Astrocyte (in vitro differentiated cells and primary cell): Measurements from ENCODE around the gene RBP5. TPM values are rescaled to one million over a fixed set of nuclear protein-coding genes. Genes with fewer than 3 reads are reported as not detected.

Experiments
- DNase-seq: peaks from one replicate; pipeline ENCODE4 v3.0.0-alpha.2; 2010; ENCODE audit warnings: low read depth
- FAIRE-seq: peaks from 2 replicates; lab custom pipeline; 2011; peaks lifted over from hg19 to GRCh38; lab: Jason Lieb, UNC
- H2AFZ ChIP-seq: 2 replicates; pipeline ENCODE4 v1.6.0; 2012; ENCODE audit warnings: low read depth, low read length, inconsistent platforms
- H3K27ac ChIP-seq: 2 replicates; pipeline ENCODE4 v1.5.1; 2011; ENCODE audit warnings: low read depth, low read length, inconsistent platforms
- H3K27me3 ChIP-seq: 2 replicates; pipeline ENCODE4 v1.6.0; 2011; ENCODE audit warnings: low read length, inconsistent platforms; ENCODE audit not compliant: insufficient read depth
- H3K36me3 ChIP-seq: 2 replicates; pipeline ENCODE4 v1.5.1; 2011; ENCODE audit warnings: low read length, inconsistent platforms; ENCODE audit not compliant: insufficient read depth
- H3K4me1 ChIP-seq: 2 replicates; pipeline ENCODE4 v1.5.1; 2011; ENCODE audit warnings: low read length, inconsistent platforms; ENCODE audit not compliant: insufficient read depth
- H3K4me2 ChIP-seq: 2 replicates; pipeline ENCODE4 v1.6.0; 2012; ENCODE audit warnings: low read length, inconsistent platforms
- H3K4me3 ChIP-seq: 2 replicates; pipeline ENCODE4 v1.5.1; 2011; ENCODE audit warnings: low read depth, mild to moderate bottlenecking, low read length, inconsistent platforms; ENCODE audit not compliant: insufficient read depth
- H3K79me2 ChIP-seq: 2 replicates; pipeline ENCODE4 v1.6.0; 2012; ENCODE audit warnings: mild to moderate bottlenecking, low read length, inconsistent platforms; ENCODE audit not compliant: insufficient read depth
- H3K9ac ChIP-seq: 2 replicates; pipeline ENCODE4 v1.6.0; 2012; ENCODE audit warnings: mild to moderate bottlenecking, low read length, inconsistent platforms
- H3K9me3 ChIP-seq: 2 replicates; pipeline ENCODE4 v1.5.1; 2012; ENCODE audit warnings: low read depth, mild to moderate bottlenecking, low read length, inconsistent platforms; ENCODE audit not compliant: insufficient read depth
- H4K20me1 ChIP-seq: 2 replicates; pipeline ENCODE4 v1.6.0; 2012; ENCODE audit warnings: low read length, inconsistent platforms; ENCODE audit not compliant: insufficient read depth
- H3K27ac Mint-ChIP-seq: one replicate; pipeline ENCODE4 v1.8.0; 2021; ENCODE audit warnings: mild to moderate bottlenecking, mixed read lengths; ENCODE audit not compliant: unreplicated experiment
- H3K27me3 Mint-ChIP-seq: one replicate; pipeline ENCODE4 v1.8.0; 2021; ENCODE audit warnings: low read depth, mixed read lengths; ENCODE audit not compliant: unreplicated experiment
- H3K36me3 Mint-ChIP-seq: one replicate; pipeline ENCODE4 v1.8.0; 2021; ENCODE audit warnings: low read depth, mixed read lengths; ENCODE audit not compliant: unreplicated experiment
- H3K4me1 Mint-ChIP-seq: one replicate; pipeline ENCODE4 v1.8.0; 2021; ENCODE audit warnings: low read depth, mixed read lengths; ENCODE audit not compliant: unreplicated experiment
- H3K4me3 Mint-ChIP-seq: one replicate; pipeline ENCODE4 v1.8.0; 2021; ENCODE audit warnings: mild to moderate bottlenecking, moderate library complexity, mixed read lengths; ENCODE audit not compliant: unreplicated experiment
- H3K9me3 Mint-ChIP-seq: one replicate; pipeline ENCODE4 v1.8.0; 2021; ENCODE audit warnings: mild to moderate bottlenecking, mixed read lengths; ENCODE audit not compliant: unreplicated experiment
- EZH2 ChIP-seq: IDR thresholded peaks from 2 replicates; pipeline ENCODE4 v1.6.1; 2012; ENCODE audit warnings: mild to moderate bottlenecking, low read length, inconsistent platforms; ENCODE audit not compliant: insufficient read depth
- total RNA-seq: library from RNA; stranded (reverse); gene quantifications from 2 replicates; pipeline ENCODE4 v1.2.1, GENCODE V29; 2021
- TF ChIP-seq, protein P1 (sequence below): IDR thresholded peaks from 2 replicates; pipeline ENCODE4 v1.5.1; 2011; ENCODE audit warnings: low read depth, mild to moderate bottlenecking, inconsistent platforms, low read length, moderate library complexity; ENCODE audit not compliant: insufficient read depth

The RBP5 gene
- total RNA-seq, 1 donor from 2014 or later = not detected

DNA sequence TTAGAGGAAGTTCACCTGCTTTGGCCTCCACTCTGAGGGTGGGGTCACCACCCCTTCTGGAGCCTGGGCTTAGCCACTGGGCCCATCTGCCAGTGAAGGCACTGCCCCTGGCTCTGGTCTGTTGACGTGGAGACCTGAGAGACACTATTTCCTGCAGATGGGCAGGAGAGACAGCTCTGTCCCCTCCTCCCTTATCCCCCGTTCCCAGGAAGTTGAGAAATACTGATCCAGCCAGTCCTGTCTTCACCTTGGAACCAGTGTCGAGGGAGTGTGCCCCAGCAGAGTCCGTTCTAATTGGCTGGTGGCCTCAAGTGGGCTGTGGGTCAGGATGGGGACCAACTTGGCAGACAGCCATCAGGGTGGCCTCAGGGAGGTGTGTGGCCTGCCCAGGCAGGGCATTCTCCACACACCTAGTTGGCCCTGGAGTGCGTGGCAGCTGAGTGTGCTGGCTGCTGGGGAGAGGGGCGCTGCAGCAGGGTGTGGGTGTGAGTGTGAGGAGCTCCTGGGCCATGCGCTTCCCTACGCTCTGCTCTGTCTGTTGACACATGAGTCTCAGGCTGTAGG is 26.9 kb upstream of the RBP5 start:
- no peak for DNase-seq
- no peak overlapping the region for H3K27ac Mint-ChIP-seq

GRCh38 chr12:7154901-7155470 is 26.3 kb upstream of the RBP5 start:
- Histone ChIP-seq H3K9me3 (no peaks in the 10 kb centered on the region), H3K4me3 (no peak overlapping the region), H3K4me1 (no peaks in the 10 kb centered on the region), H3K4me2 (no peak overlapping the region), H3K27ac (no peak overlapping the region), H3K36me3 (no peaks in the 10 kb centered on the region), H3K27me3 (no peaks in the 10 kb centered on the region), H4K20me1 (no peaks in the 10 kb centered on the region), H3K9ac (no peak overlapping the region), H2AFZ (no peak overlapping the region), H3K79me2 (no peaks in the 10 kb centered on the region)
- no peak for TF ChIP-seq EZH2
- TF ChIP-seq, protein P1, sequence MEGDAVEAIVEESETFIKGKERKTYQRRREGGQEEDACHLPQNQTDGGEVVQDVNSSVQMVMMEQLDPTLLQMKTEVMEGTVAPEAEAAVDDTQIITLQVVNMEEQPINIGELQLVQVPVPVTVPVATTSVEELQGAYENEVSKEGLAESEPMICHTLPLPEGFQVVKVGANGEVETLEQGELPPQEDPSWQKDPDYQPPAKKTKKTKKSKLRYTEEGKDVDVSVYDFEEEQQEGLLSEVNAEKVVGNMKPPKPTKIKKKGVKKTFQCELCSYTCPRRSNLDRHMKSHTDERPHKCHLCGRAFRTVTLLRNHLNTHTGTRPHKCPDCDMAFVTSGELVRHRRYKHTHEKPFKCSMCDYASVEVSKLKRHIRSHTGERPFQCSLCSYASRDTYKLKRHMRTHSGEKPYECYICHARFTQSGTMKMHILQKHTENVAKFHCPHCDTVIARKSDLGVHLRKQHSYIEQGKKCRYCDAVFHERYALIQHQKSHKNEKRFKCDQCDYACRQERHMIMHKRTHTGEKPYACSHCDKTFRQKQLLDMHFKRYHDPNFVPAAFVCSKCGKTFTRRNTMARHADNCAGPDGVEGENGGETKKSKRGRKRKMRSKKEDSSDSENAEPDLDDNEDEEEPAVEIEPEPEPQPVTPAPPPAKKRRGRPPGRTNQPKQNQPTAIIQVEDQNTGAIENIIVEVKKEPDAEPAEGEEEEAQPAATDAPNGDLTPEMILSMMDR = no peak
- Mint-ChIP-seq H3K4me3 (no peak overlapping the region), H3K27ac (no peak overlapping the region), H3K9me3 (no peaks in the 10 kb centered on the region), H3K36me3 (peaks cover 30% of the 10 kb centered on the region), H3K27me3 (peaks cover 4% of the 10 kb centered on the region), H3K4me1 (no peaks in the 10 kb centered on the region)
- DNase-seq = no peak
- FAIRE-seq = peak; percentile 34

More for the DNA sequence above, 26.9 kb upstream of the RBP5 start:
- Histone ChIP-seq H3K9ac (no peak overlapping the region), H3K36me3 (no peaks in the 10 kb centered on the region), H3K4me3 (no peak overlapping the region), H3K79me2 (no peaks in the 10 kb centered on the region), H3K4me1 (no peaks in the 10 kb centered on the region), H2AFZ (no peak overlapping the region), H3K27ac (no peak overlapping the region), H4K20me1 (no peaks in the 10 kb centered on the region), H3K9me3 (no peaks in the 10 kb centered on the region), H3K27me3 (no peaks in the 10 kb centered on the region), H3K4me2 (no peak overlapping the region)
- Mint-ChIP-seq H3K36me3 (peaks cover 26% of the 10 kb centered on the region), H3K4me3 (no peak overlapping the region), H3K9me3 (no peaks in the 10 kb centered on the region), H3K4me1 (no peaks in the 10 kb centered on the region), H3K27me3 (peaks cover 7% of the 10 kb centered on the region)
- TF ChIP-seq EZH2 = no peak
- TF ChIP-seq, protein P1 = no peak
- FAIRE-seq = no peak

GRCh38 chr12:7154042-7154441 is 25.4 kb upstream of the RBP5 start:
- Mint-ChIP-seq H3K27me3 (no peaks in the 10 kb centered on the region), H3K4me3 (no peak overlapping the region), H3K36me3 (peaks cover 37% of the 10 kb centered on the region), H3K4me1 (no peaks in the 10 kb centered on the region), H3K9me3 (no peaks in the 10 kb centered on the region), H3K27ac (no peak overlapping the region)
- Histone ChIP-seq H3K27ac (no peak overlapping the region), H3K9ac (no peak overlapping the region), H3K4me2 (no peak overlapping the region), H3K9me3 (no peaks in the 10 kb centered on the region), H3K4me1 (no peaks in the 10 kb centered on the region), H3K4me3 (no peak overlapping the region), H4K20me1 (no peaks in the 10 kb centered on the region), H3K36me3 (no peaks in the 10 kb centered on the region), H2AFZ (no peak overlapping the region), H3K27me3 (no peaks in the 10 kb centered on the region), H3K79me2 (no peaks in the 10 kb centered on the region)
- no peak for DNase-seq
- TF ChIP-seq, protein P1 = no peak
- TF ChIP-seq EZH2 = no peak
- FAIRE-seq = no peak
